HG02870 (cell line): Measurements from ENCODE around the gene DUS1L.
"Not testable (repeated sequence)": the region's sequence is repeated elsewhere in the genome, so short reads cannot be mapped to it uniquely, and the experiment has no call there.

Source experiments
- ATAC-seq: cut with Tn5 transposase; IDR thresholded peaks from one replicate; pipeline ENCODE4 v1.9.1; 2021; ENCODE audit warnings: mild to moderate bottlenecking, moderate library complexity; ENCODE audit not compliant: unreplicated experiment

The DUS1L gene

GRCh38 chr17:82046903-82047302 is 18.7 kb downstream of the DUS1L start:
- no peak for ATAC-seq

GRCh38 chr17:82045936-82046484 is 19.6 kb downstream of the DUS1L start:
- no peak for ATAC-seq

GRCh38 chr17:82043507-82043906 is 22.1 kb downstream of the DUS1L start:
- ATAC-seq: no peak

GRCh38 chr17:82042649-82043048 is 23.0 kb downstream of the DUS1L start:
- ATAC-seq: no peak

- no peak for ATAC-seq
These were observed 24.3 kb downstream of the DUS1L start for GRCh38 chr17:82041144-82041814.

- no peak for ATAC-seq
These were observed 25.8 kb downstream of the DUS1L start for GRCh38 chr17:82039695-82040299.

GRCh38 chr17:82038796-82039409 is 26.7 kb downstream of the DUS1L start:
- not testable (repeated sequence) for ATAC-seq

- ATAC-seq: no peak
These were observed 27.8 kb downstream of the DUS1L start for GRCh38 chr17:82037889-82038195.

- ATAC-seq: peak; percentile 90
These were observed 28.3 kb downstream of the DUS1L start, which contains the start of gene DCXR for GRCh38 chr17:82037092-82037888. TSS of gene DCXR (minus strand) at chr17:82037697. CDS start at chr17:82037682, 15 bp downstream.

- no peak for ATAC-seq
These were observed 28.9 kb downstream of the DUS1L start for GRCh38 chr17:82036634-82037091.

- no peak for ATAC-seq
These were observed 29.5 kb downstream of the DUS1L start for GRCh38 chr17:82035956-82036633.

GRCh38 chr17:82035488-82035887 is 30.1 kb downstream of the DUS1L start:
- no peak for ATAC-seq

GRCh38 chr17:82034371-82035011 is 31.1 kb downstream of the DUS1L start:
- no peak for ATAC-seq

- ATAC-seq: no peak
These were observed 32.1 kb downstream of the DUS1L start for GRCh38 chr17:82033359-82034085.

- no peak for ATAC-seq
These were observed 33.5 kb downstream of the DUS1L start for GRCh38 chr17:82031885-82032627.

- ATAC-seq: no peak
These were observed 34.2 kb downstream of the DUS1L start, which contains the start of gene RAC3 for GRCh38 chr17:82031303-82031884. TSS of gene RAC3 (plus strand) at chr17:82031678. CDS start at chr17:82031762, 84 bp downstream.

GRCh38 chr17:82030470-82031302 is 34.9 kb downstream of the DUS1L start:
- no peak for ATAC-seq
